NCI-H345 treated with DMSO at 0.1 percent for 48 hours (cell line): Measurements from ENCODE around the gene PDXK.

Experiments
- DNase-seq: peaks from one replicate; lab custom pipeline; 2025; ENCODE audit not compliant: unreplicated experiment; lab: John Stamatoyannopoulos, UW

Gene PDXK

DNA sequence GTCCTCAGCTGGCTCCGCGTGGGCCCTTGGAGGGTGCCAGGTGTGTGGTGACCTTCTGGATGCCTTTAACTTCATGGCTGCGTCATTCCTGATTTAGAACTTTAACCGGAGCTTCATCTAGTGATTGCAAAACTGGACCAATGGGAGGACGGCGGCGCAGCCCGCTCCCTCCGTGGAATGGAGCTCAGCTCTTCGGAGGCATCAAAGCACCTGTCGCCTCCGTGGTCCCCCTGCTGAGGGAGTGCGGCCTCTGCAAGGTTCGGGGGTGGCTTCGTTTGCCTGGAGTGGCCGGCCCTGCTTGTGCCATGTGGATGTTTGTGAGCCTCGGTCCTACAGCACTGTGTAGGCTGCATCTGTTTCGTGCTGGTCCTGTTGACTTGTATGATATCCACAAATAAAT lies 43.0 kb downstream of the PDXK start:
- DNase-seq: no peak

DNA sequence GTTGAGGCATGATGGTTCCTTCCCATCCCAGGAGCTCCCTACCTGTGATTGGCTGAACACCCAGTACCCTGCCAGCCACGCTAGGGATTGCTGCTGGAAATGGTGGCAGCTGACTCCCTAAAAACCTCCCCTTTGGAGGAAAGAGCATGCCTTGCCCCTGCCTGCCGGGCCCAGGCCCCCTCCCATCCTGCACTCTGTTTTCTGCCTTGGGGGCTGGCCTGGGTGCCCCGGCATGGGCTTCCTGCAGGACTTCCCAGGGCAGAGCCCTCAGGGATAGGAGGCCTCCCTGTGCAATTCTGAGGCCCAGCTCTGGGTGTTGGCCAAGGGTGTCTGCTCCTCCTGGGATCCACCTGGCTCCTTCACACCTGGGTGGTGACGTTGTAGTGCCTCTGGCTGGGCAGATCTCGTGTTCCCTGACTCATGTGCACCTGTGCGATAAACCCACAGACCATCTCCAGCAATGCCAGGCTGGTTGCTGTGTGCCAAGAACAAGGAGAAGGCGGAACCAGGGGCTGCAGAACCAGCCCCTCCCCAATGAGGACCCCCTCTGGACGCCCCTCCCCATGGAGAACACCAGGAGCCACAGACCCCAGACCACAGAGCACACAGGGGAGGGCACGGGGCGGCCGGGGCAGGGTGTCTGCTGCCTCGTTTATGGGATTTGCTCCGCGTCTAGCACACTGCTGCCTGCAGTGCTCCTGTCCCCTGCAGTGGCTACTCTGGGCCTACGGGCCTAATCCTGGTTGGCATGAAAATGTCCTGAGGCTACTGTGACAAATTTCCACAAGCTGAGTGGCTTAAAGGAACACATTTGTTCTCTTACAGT lies 43.6 kb downstream of the PDXK start:
- no peak for DNase-seq

DNA sequence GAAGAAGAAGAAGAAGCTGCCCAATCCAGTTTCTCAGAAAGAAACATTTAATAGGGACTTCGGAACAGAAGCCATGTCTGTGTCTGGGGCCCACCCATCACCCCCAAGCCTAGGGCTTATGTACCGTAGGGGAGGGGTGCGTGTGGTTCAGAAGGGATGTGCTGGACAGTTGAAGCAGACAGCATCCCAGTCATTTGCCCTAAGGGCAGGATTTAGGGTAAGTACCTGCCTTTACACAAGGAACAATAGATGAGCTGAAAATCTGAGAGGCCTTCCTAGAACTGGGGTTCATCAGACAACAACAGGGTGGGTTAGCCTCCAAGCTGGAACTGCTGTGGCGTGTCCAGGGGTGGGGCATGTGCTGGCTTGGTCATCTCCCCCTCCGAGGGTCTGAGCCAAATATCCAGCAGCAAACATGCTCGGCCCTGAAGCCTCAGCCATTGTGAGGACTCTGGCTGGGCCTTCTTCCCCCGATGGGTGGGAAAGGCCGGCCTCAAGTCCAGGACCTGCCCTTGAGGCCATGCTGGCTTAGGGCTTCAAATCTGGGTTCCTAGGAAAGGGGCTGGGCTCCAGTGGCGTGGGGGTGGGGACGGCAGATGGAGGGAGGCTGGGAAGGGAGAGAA lies 45.1 kb downstream of the PDXK start:
- DNase-seq: no peak

DNA sequence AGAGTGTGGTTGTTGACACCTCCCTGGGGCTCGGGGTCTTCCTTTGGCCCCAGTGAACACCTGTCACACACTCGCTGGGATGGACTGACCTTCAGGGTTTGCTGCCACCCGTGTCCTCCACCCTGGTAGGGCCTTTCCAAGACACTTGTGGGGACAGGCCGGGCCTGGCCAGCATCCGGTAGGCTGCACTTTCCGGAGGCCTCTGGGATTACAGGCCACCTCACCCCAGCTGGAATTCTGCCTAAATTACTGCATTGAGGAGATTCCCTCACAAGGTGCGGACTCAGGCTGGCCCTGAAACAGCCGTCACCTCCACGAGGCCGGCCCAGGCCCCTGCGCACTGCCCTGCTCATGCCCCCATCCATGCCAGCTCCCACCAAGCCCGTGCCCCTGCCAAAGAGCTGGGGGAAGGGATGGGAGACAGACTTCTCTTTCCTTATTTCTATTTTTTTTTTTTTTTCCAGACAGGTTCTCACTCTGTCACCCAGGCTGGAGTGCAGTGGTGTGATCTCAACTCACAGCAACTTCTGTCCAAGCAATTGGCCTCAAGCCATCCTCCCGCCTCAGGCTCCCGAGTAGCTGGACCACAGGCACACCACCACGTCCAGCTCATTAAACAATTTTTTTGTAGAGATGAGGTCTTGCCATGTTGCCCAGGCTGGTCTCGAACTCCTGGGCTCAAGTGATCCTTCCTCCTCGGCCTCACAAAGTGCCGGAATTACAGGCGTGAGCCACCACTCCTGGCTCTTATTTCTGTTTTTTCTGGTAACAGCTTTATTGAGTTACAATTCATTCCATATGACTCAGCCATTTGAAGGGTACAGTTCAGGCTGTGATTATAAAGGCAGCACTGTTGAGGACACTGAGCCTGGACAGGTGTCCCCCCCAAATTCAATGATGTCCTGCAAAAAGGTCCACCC lies 45.9 kb downstream of the PDXK start:
- DNase-seq: no peak

DNA sequence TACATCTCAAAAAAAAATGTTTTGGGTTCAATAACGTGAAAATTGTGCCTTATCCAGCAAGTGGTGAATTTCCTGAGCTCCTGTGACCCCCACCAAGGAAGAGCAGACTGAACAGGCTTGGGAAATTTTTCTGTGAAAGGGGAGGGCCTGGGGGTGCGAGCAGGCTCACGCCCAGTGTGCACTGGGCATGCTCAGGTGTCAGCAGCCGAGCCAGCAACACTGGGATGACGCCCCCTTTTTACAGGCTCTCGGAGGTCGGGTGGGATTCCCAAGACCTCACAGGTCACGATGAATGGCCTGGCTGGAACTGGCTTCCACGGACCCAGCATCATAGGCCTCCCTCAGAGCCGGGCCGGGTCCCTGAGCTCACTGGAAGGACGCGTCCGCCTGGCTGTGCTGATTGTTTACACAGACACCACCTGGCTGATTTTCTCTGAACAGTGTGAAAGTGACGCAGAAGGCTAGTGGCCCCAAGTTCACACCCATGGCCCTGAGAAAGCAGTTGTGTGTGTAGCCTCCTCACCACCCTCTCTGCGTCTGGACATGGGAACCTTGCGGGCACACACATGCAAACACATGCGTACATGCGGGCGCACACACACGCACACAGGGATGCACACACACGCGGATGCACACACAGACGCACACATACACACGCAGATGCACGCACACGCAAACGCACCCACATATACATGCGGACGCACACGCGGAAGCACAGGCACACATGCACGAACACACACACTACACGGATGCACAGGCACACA lies 48.0 kb downstream of the PDXK start:
- DNase-seq: no peak

DNA sequence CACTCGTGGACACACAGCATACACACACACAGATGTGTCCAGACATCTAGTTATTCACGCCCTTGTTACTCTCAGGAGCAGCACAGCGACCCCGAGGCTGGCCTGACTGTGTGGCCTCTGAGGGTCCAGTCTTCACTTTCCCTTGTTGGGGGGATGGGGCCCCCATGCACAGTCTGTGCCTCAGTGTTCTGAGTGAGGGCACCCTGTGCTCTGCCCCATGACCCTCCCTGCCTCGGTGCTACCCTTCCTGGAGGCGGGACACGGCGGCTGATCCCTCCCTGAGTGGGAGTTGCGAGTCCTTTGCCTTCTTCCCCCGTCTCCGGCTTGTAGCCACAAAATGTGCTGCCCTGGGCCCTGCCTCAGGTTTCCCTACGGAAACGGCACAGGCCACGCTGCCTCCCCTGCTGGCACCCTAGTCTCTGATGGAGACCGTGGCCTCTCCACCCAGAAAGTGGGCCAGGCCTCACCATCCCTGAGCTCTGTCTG lies 48.6 kb downstream of the PDXK start:
- no peak for DNase-seq

DNA sequence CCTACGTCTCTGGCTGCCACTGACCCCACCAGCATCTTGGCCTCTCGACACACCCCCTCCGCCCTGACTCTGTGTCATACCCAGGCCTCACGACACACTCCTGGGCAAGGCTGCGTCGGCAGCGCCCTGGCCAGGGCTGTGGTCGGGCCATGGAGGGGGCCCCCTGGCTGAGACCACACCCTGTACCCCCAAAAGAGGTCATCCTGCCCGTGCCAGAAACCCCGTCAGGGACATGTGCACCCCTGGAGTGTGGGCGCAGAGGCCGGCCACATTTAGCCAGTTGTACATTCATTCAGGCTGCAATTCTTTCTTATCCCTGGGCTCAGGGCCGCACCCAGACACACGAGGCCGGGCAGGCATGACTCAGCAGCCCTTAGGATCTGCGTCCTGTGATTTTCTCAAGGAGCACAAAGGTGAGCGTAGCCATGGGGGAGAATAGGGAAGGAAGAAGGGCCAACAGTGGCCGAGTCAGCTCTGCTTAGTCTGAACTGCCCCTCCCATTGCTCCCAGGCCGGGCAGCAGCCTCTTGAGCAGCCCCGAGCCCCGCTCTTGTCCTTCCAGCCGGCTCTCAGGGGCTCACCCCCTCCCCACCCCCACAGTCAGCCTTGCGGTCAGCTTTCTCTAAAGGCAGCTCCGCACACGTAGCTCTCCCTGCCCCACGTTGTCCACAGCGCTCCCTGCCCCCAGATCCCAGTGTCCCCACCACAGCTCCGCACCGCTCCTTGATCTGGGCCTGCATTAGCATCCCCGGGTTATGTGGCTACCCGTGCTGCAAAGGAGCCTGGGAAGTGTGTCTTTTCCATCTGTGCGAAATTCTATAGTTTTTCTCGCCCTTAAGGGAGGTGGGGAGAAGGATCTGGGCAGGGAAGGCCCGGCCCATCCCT lies 49.3 kb downstream of the PDXK start:
- DNase-seq: no peak

DNA sequence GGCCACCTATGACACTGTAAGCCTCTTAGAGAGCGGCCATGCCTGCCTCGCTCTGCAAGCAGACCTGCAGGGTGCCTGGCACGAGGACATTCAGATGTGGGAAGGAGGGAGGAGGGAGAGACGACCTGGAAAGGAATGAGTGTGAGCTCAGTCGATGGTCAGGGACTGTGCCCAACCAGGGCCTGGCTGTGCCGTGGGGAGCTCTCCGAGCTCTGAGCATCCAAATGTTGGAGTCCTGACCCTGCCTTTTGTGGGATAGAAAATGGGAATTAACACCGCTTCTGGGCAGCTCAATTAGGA lies 49.9 kb downstream of the PDXK start:
- no peak for DNase-seq

DNA sequence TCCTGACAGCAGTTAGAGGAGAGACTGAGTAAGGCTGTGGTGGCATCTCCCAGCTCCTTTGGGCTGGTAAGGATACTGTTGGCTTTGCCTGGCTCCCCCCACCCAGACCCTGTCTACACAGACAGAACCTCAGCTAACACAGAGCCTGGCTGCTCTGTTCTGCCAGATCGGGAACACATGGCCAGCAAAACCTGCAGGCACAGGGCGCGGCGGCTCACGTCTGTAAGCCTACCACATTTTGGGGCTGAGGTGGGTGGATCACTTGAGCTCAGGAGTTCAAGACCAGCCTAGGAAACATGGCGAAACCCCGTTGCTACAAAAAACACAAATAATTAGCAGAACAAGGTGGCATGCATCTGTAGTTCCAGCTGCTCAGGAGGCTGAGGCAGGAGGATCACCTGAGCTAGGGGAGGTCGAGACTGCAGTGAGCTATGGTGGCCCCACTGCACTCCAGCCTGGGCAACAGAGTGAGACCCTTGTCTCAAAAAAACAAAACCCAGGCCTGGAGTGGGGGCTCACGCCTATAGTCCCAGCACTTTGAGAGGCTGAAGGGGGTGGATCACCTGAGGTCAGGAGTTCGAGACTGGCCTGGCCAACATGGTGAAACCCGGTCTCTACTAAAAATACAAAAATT lies 50.5 kb downstream of the PDXK start:
- no peak for DNase-seq

DNA sequence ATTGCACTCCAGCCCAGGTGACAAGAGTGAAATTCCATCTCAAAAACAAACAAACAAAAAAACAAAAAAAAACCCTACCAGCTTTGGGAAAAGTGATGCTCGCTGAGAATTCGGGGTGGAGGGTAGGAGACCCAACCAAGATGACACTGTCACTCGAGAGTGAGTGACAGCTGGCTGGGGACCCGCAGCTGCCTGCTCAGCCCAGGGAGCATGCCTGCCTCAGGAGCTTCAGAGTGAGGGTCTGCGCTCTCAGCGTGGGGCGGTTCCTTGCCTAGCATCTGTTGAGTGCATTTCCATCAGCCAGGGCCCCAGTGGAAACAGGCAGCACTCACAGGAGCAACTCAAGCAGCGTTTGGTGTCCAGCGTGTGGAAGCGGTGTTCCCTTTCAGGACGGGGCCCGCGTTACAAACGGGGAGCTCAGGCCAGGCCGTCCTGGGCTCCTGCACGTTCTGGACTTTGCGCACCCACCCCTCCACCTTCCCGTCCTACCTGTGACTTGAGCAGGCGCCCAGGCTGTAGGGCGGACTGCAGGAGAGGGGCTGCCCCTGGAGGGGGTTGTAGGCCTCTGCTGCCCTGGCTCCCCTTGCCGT lies 51.2 kb downstream of the PDXK start:
- DNase-seq: no peak

DNA sequence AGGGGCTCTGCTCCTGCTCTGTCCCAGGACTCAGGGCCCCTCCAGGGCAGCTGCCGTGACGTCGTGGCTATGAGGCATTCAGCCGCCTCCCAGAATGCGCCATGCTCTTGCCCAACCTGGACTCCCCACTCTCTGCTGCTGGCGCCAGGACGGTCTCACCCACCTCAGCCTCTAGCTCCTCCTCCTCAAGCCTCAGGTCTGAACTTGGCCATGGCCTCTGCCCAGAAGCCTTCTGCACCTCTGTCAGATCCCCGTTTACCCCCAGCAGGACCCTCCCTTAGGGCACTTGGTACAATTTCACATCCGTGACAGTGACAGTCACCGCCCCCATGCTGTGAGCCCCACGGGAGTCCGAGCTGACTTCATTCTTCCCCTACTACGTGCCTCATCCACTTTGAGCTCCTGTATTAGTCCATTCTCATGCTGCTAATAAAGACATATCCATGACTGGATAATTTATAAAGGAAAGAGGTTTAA lies 52.3 kb downstream of the PDXK start:
- no peak for DNase-seq

DNA sequence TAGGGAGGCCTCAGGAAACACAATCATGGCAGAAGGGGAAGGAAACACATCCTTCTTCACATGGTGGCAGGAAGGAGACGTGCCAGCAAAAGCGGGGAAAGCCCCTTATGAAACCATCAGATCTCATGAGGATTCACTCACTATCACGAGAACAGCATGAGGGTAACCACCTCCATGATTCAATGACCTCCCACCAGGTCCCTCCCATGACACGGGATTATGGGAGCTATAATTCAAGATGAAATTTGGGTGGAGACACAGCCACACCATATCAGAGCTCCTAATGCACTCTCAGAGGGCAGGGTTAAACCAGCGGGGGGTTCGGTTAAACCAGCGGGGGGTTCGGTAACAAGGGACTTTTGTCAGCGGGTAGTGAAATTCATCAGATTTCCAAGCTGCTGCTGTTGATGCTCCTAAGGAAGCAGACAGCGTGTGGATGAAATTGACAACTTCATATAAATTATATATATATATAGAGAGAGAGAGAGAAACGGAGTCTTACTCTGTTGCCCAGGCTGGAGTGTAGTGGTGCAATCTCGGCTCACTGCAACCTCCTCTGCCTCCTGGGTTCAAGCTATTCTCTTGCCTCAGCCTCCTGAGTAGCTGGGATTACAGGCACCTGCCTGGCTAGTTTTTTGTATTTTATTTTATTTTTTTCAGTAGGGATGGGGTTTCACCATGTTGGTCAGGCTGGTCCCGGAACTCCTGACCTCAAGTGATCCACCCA lies 52.9 kb downstream of the PDXK start:
- DNase-seq: no peak

DNA sequence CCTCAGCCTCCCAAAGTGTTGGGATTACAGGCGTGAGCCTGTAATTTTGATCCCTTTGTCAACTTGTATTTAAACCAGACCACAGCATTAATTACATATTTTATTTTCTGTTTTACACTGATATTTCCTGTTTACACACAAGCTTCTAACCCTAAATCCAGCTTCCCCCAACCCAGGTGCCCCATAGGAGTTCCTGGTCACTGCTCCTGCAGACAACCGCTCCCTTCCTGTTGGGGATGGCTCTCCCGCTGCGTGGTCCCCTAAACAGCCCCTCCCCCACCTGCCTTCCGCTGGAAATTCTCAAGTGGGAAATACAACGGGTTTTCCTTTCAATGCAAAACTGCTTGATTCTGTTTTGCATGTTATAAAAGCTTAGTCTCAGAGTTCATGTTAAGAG lies 53.5 kb downstream of the PDXK start:
- DNase-seq: no peak

DNA sequence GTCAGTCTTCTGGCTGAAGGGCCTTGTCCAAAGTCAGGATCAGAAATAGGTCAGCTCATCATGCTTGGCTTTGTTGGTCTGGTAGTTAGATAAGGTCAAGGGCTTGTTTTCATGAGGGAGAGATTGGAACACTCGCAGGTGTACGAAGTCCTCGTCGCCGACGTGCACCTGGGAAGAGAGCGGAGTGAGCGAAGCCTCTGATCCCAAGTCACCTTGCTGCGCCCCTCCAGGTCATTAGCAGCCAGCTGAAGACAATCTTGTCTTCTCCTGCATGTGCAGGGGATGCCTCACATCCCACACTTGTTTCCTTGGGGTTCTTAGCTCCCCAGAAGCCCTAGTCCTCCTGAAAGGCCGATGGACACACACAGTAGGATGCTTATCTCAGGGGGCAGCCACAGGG lies 55.2 kb downstream of the PDXK start:
- no peak for DNase-seq

DNA sequence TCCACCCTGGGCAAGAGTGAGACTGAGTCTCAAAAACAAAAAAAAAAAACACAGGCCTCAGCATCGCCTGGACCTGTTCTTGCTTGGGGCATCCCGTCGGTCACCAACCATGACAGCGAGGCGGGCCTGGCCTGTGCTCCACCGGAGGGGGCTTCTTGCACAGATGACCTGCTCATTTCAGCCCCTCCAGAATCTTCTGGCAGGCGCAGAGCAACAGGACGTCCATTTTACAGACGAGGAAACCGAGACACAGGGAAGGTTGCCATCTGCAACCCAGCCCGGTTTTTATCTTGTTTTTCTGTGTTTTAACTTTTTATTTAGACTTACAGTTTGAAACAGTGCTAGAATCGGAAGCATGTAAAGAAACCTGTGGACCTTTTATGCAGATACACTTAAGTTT lies 56.3 kb downstream of the PDXK start:
- DNase-seq: no peak

DNA sequence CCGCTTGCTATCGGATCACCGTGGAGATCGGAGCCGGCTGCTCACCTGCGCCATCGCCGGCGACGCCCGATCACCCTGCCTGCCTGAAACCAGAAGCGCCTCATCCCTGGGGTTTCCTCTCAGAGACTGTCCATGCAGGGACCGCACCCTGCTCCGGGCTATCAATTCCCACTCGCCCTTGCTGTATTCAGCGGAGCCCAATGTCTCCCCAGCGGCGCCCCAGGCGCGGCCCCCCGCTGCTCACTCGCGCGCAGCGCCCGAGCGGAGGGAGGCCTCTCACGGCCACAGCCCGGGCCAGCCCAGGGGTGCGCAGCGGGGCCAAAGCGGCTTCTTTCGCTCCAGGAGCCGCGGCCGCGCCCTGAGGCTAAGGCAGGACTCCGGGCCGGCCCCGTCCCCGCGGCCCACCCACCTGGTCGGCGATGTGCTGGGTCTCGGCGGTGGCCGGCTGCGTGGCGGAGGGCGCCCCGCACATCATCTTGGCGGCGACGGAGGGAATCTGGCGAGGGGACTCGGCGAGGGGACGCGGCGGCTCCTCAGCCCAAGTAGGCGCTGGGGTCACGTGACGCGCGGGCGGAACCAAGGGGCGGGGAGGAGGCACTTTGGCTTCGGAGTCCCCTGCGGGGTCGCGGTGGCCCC lies 57.0 kb downstream of the PDXK start, which contains the start of gene CSTB:
TSS of gene CSTB (minus strand) at position 514 of the 636 bp plus-strand sequence. CDS start at position 475, 39 bp downstream.
- peak; percentile 58 for DNase-seq

DNA sequence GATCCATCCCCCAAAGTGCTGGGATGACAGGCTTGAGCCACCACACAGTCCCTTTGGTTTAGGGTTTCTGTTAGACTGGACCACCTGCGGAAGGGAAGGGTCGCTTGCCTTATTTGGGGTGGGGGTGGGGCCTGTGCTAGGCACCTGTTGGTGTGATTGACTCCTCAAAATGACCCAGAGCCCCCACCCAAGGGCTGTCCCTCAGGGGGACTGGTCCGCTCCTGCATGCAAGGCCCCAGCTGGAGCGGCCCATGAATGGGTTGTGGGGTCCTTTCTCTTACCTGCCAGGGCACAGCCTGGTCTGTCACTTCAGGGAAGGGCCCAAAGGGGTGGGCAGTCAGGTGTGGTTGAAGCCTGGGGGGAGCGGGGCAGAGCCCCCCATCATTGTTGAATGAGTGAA lies 59.0 kb downstream of the PDXK start:
- no peak for DNase-seq
